Activated T-cell treated with anti-CD3 and anti-CD28 coated beads, Interleukin-2, amount 50 U/mL, for 48 hours (primary cell): ENCODE data around the gene RS1.

ENCODE experiments used
- DNase-seq, 2 experiments: peaks; one replicate each; pipeline ENCODE4 v3.0.0-alpha.2; 2020

The RS1 gene

GRCh38 chrX:18666614-18667013 is 5.3 kb downstream of the RS1 start:
- DNase-seq = no peak

- no peak for DNase-seq
These were observed 7.0 kb downstream of the RS1 start for GRCh38 chrX:18664947-18665346.

GRCh38 chrX:18661273-18661672 is 10.6 kb downstream of the RS1 start:
- DNase-seq = no peak

- DNase-seq = no peak
These were observed 16.8 kb downstream of the RS1 start for GRCh38 chrX:18654875-18655836.

GRCh38 chrX:18652636-18653035 is 19.3 kb downstream of the RS1 start:
- DNase-seq = no peak

- DNase-seq = no peak
These were observed 21.2 kb downstream of the RS1 start for GRCh38 chrX:18650662-18651061.

GRCh38 chrX:18649498-18649951 is 22.4 kb downstream of the RS1 start:
- no peak for DNase-seq

- no peak for DNase-seq
These were observed 24.3 kb downstream of the RS1 start for GRCh38 chrX:18647621-18648020.

- no peak for DNase-seq
These were observed 28.1 kb downstream of the RS1 start for GRCh38 chrX:18643853-18644252.

- DNase-seq = no peak
These were observed 28.7 kb downstream of the RS1 start for GRCh38 chrX:18643243-18643642.

- DNase-seq = no peak
These were observed 31.2 kb downstream of the RS1 start for GRCh38 chrX:18640686-18641085.

- DNase-seq = no peak
These were observed 32.6 kb downstream of the RS1 start for GRCh38 chrX:18639280-18639679.

- DNase-seq = no peak
These were observed 33.5 kb downstream of the RS1 start for GRCh38 chrX:18638398-18638797.

- DNase-seq = no peak
These were observed 41.0 kb downstream of the RS1 start for GRCh38 chrX:18630934-18631333.

GRCh38 chrX:18624599-18624998 is 47.3 kb downstream of the RS1 start:
- DNase-seq = no peak

- no peak for DNase-seq
These were observed 51.6 kb downstream of the RS1 start for GRCh38 chrX:18620349-18620748.

- no peak for DNase-seq
These were observed 52.6 kb downstream of the RS1 start for GRCh38 chrX:18619288-18619687.

- DNase-seq = no peak
These were observed 54.5 kb downstream of the RS1 start for GRCh38 chrX:18617407-18617750.

- DNase-seq = no peak
These were observed 55.1 kb downstream of the RS1 start for GRCh38 chrX:18616688-18617406.

GRCh38 chrX:18613930-18614639 is 57.8 kb downstream of the RS1 start:
- no peak for DNase-seq

- DNase-seq = no peak
These were observed 63.9 kb downstream of the RS1 start for GRCh38 chrX:18607966-18608365.

GRCh38 chrX:18598413-18598812 is 73.5 kb downstream of the RS1 start:
- DNase-seq = no peak

- no peak for DNase-seq
These were observed 75.8 kb downstream of the RS1 start for GRCh38 chrX:18596096-18596495.

GRCh38 chrX:18594079-18594478 is 77.8 kb downstream of the RS1 start:
- no peak for DNase-seq
